H1 (cell line): ENCODE measurements around the gene CSTF3. TPM values are rescaled to one million over a fixed set of nuclear protein-coding genes. Genes with fewer than 3 reads are reported as not detected.

Experiments
- CTCF ChIA-PET: fragments of 300-600 bp; sonication (Branson Sonifier 250); formaldehyde crosslinking; loops from one replicate; lab custom pipeline; 2021; ENCODE audit not compliant: partially characterized antibody; lab: Charles Lee
- POLR2A ChIA-PET: fragments of 300-600 bp; sonication (Branson Sonifier 250); formaldehyde crosslinking; loops from one replicate; lab custom pipeline; 2021; ENCODE audit warnings: inconsistent platforms; ENCODE audit not compliant: partially characterized antibody; lab: Charles Lee
- DNase-seq, 2 experiments: peaks; one replicate each; pipeline versions ENCODE4 v3.0.0 to v3.0.0-alpha.2; 2010 to 2022; ENCODE audit warnings: low spot score in 2 of 2, low read depth in 1 of 2, mixed read lengths in 1 of 2
- FAIRE-seq: peaks from 2 replicates; lab custom pipeline; 2011; peaks lifted over from hg19 to GRCh38; lab: Jason Lieb, UNC
- H2AFZ ChIP-seq: 2 replicates; pipeline ENCODE4 v1.8.1; 2012; ENCODE audit warnings: low read length, inconsistent platforms
- H2AK5ac ChIP-seq: 2 replicates; pipeline ENCODE4 v1.6.1; 2013; ENCODE audit warnings: low read depth, low read length
- H2BK120ac ChIP-seq: replicated peaks from 2 replicates; pipeline ENCODE3; 2013; ENCODE audit warnings: low read depth, low read length, inconsistent platforms
- H2BK12ac ChIP-seq: 2 replicates; pipeline ENCODE4 v1.6.1; 2013; ENCODE audit warnings: low read depth, low read length
- H2BK15ac ChIP-seq: 2 replicates; pipeline ENCODE4 v1.6.1; 2013; ENCODE audit warnings: low read length
- H2BK20ac ChIP-seq: 2 replicates; pipeline ENCODE4 v1.6.1; 2013; ENCODE audit warnings: low read length
- H2BK5ac ChIP-seq: 2 replicates; pipeline ENCODE4 v1.6.1; 2013; ENCODE audit warnings: low read depth, low read length
- H3K14ac ChIP-seq: 2 replicates; pipeline ENCODE4 v1.6.1; 2013; ENCODE audit warnings: inconsistent platforms; ENCODE audit not compliant: insufficient read length
- H3K18ac ChIP-seq: 2 replicates; pipeline ENCODE4 v1.6.1; 2013; ENCODE audit warnings: low read length; ENCODE audit errors: extremely low read depth
- H3K23ac ChIP-seq: 2 replicates; pipeline ENCODE4 v1.6.1; 2013; ENCODE audit warnings: inconsistent platforms; ENCODE audit not compliant: insufficient read length
- H3K23me2 ChIP-seq: 2 replicates; pipeline ENCODE4 v1.6.1; 2013; ENCODE audit warnings: low read depth, low read length
- H3K27ac ChIP-seq: 2 replicates; pipeline ENCODE4 v1.6.1; 2011; ENCODE audit warnings: low read depth, low read length, inconsistent platforms
- H3K27me3 ChIP-seq, 4 experiments: replicated peaks in 1 of 4; 1 replicate in 1 of 4; 2 replicates in 3 of 4; pipeline versions ENCODE4 v1.6.1 to v1.8.1; 2011 to 2013; ENCODE audit warnings: low read length in 3 of 4, mild to moderate bottlenecking in 3 of 4, inconsistent platforms in 2 of 4, mixed read lengths in 2 of 4, moderate library complexity in 1 of 4; ENCODE audit not compliant: control insufficient read depth in 3 of 4, insufficient read depth in 3 of 4; ENCODE audit errors: extremely low read depth in 1 of 4
- H3K36me3 ChIP-seq, 4 experiments: 2 replicates each; pipeline versions ENCODE4 v1.6.1 to v1.8.1; 2011 to 2013; ENCODE audit warnings: mild to moderate bottlenecking in 4 of 4, low read length in 3 of 4, moderate library complexity in 2 of 4, control low read depth in 1 of 4, inconsistent platforms in 1 of 4; ENCODE audit not compliant: insufficient read depth in 4 of 4, control insufficient read depth in 2 of 4
- H3K4ac ChIP-seq: replicated peaks from 2 replicates; pipeline ENCODE3; 2013; ENCODE audit warnings: low read length, low read depth, mixed read lengths, inconsistent platforms; ENCODE audit not compliant: insufficient read length
- H3K4me1 ChIP-seq, 4 experiments: replicated peaks in 1 of 4; 1 replicate in 1 of 4; 2 replicates in 3 of 4; pipeline versions ENCODE4 v1.6.1 to v1.8.1; 2011 to 2013; ENCODE audit warnings: low read length in 3 of 4, inconsistent platforms in 2 of 4, mixed read lengths in 1 of 4; ENCODE audit not compliant: insufficient read depth in 4 of 4, control insufficient read depth in 3 of 4
- H3K4me2 ChIP-seq, 2 experiments: 2 replicates each; pipeline versions ENCODE4 v1.6.1 to v1.8.1; 2011 to 2013; ENCODE audit warnings: low read depth in 2 of 2, low read length in 2 of 2, control low read depth in 1 of 2, inconsistent platforms in 1 of 2, mild to moderate bottlenecking in 1 of 2; ENCODE audit not compliant: insufficient read depth in 1 of 2
- H3K4me3 ChIP-seq, 4 experiments: fragments of 200-600, 300-600 bp in 1 of 4; sonication (generic), shearing (Covaris generic), sonication (Bioruptor Twin) in 1 of 4; 2 replicates each; pipeline versions ENCODE4 v1.5.1 to v1.8.1; 2011 to 2016; ENCODE audit warnings: low read length in 4 of 4, low read depth in 3 of 4, control low read depth in 2 of 4, inconsistent platforms in 2 of 4, mild to moderate bottlenecking in 2 of 4, mixed read lengths in 1 of 4, moderate library complexity in 1 of 4; ENCODE audit not compliant: insufficient read depth in 2 of 4; ENCODE audit errors: extremely low read depth in 1 of 4
- H3K56ac ChIP-seq: replicated peaks from 2 replicates; pipeline ENCODE3; 2013; ENCODE audit warnings: low read depth, mild to moderate bottlenecking, mixed read lengths, low read length, inconsistent platforms; ENCODE audit not compliant: insufficient read length
- H3K79me1 ChIP-seq: 2 replicates; pipeline ENCODE4 v1.6.1; 2013; ENCODE audit warnings: low read depth, low read length, control low read depth
- H3K79me2 ChIP-seq, 2 experiments: 2 replicates each; pipeline versions ENCODE4 v1.6.1 to v1.8.1; 2012 to 2013; ENCODE audit warnings: low read length in 2 of 2, mild to moderate bottlenecking in 2 of 2, inconsistent platforms in 1 of 2; ENCODE audit not compliant: insufficient read depth in 2 of 2, control insufficient read depth in 1 of 2
- H3K9ac ChIP-seq, 4 experiments: replicated peaks in 1 of 4; 1 replicate in 1 of 4; 2 replicates in 3 of 4; pipeline versions ENCODE4 v1.6.1 to v1.8.1; 2011 to 2013; ENCODE audit warnings: low read depth in 3 of 4, low read length in 3 of 4, control low read depth in 2 of 4, mild to moderate bottlenecking in 2 of 4, moderate library complexity in 2 of 4, inconsistent platforms in 1 of 4; ENCODE audit errors: extremely low read depth in 1 of 4
- H3K9me3 ChIP-seq, 2 experiments: 2 replicates each; pipeline versions ENCODE4 v1.6.1 to v1.8.1; 2012 to 2013; ENCODE audit warnings: mild to moderate bottlenecking in 2 of 2, moderate library complexity in 2 of 2, control low read depth in 1 of 2, inconsistent platforms in 1 of 2, low read depth in 1 of 2, low read length in 1 of 2, mixed read lengths in 1 of 2; ENCODE audit not compliant: insufficient read depth in 2 of 2
- H4K20me1 ChIP-seq, 2 experiments: replicated peaks in 1 of 2; 2 replicates each; pipeline versions ENCODE3 to v1.8.1; 2011 to 2013; ENCODE audit warnings: inconsistent platforms in 2 of 2, low read length in 2 of 2, mild to moderate bottlenecking in 1 of 2; ENCODE audit not compliant: insufficient read depth in 2 of 2, control insufficient read depth in 1 of 2
- H4K5ac ChIP-seq: 2 replicates; pipeline ENCODE4 v1.6.1; 2013; ENCODE audit warnings: low read length, low read depth, mixed read lengths, inconsistent platforms; ENCODE audit not compliant: insufficient read length
- H4K8ac ChIP-seq: 2 replicates; pipeline ENCODE4 v1.8.0; 2013; ENCODE audit warnings: mild to moderate bottlenecking, moderate library complexity, low read length, inconsistent platforms; ENCODE audit not compliant: insufficient read depth; ENCODE audit errors: extremely low read depth
- H4K91ac ChIP-seq: replicated peaks from 2 replicates; pipeline ENCODE3; 2013; ENCODE audit warnings: low read length, mixed read lengths, inconsistent platforms; ENCODE audit not compliant: insufficient read length
- BACH1 ChIP-seq: IDR thresholded peaks from 2 replicates; pipeline ENCODE4 v1.6.1; 2012; ENCODE audit warnings: low read length, improper control_type of control experiment
- BCL11A ChIP-seq, 2 experiments: IDR thresholded peaks; one replicate each; pipeline ENCODE4 v1.6.1; 2011; ENCODE audit warnings: low read depth in 2 of 2, low read length in 2 of 2, mild to moderate bottlenecking in 2 of 2
- CEBPB ChIP-seq: IDR thresholded peaks from 2 replicates; pipeline ENCODE4 v1.6.1; 2012; ENCODE audit warnings: low read depth, low read length
- CREB1 ChIP-seq: IDR thresholded peaks from 2 replicates; pipeline ENCODE4 v1.6.1; 2012; ENCODE audit warnings: inconsistent platforms
- CTBP2 ChIP-seq: IDR thresholded peaks from 2 replicates; pipeline ENCODE4 v1.7.0; 2011; ENCODE audit warnings: borderline replicate concordance, mild to moderate bottlenecking, moderate library complexity, mixed read lengths, low read length; ENCODE audit not compliant: insufficient read depth, insufficient read length
- EGR1 ChIP-seq: IDR thresholded peaks from 2 replicates; pipeline ENCODE4 v1.6.1; 2011; ENCODE audit warnings: low read depth, low read length, borderline replicate concordance
- EP300 ChIP-seq, 2 experiments: IDR thresholded peaks; 1 replicate in 1 of 2; 2 replicates in 1 of 2; pipeline ENCODE4 v1.6.1; 2011 to 2012; ENCODE audit warnings: low read depth in 2 of 2, low read length in 2 of 2, mild to moderate bottlenecking in 2 of 2, borderline replicate concordance in 1 of 2, inconsistent platforms in 1 of 2, moderate library complexity in 1 of 2
- MAX ChIP-seq: IDR thresholded peaks from 2 replicates; pipeline ENCODE4 v1.6.1; 2012; ENCODE audit warnings: inconsistent platforms
- SAP30 ChIP-seq: fragments of 300-600 bp; sonication (generic); IDR thresholded peaks from 2 replicates; pipeline ENCODE4 v1.7.1; 2012; ENCODE audit warnings: low read length, moderate library complexity, mild to moderate bottlenecking, inconsistent platforms; ENCODE audit not compliant: insufficient read depth, insufficient replicate concordance
- SP2 ChIP-seq: IDR thresholded peaks from 2 replicates; pipeline ENCODE4 v1.6.1; 2012; ENCODE audit warnings: mild to moderate bottlenecking, low read length, inconsistent platforms
- TAF7 ChIP-seq: optimal IDR thresholded peaks from 2 replicates; pipeline ENCODE3; 2011; ENCODE audit warnings: low read depth, mild to moderate bottlenecking, inconsistent platforms, low read length, moderate library complexity, borderline replicate concordance
- WGBS, 2 experiments: shearing (Covaris generic) in 1 of 2; methylation state at CpG; one replicate each; pipeline versions ENCODE4 v1.1.6 to v1.1.7; 2013 to 2015; ENCODE audit warnings: low lambda C conversion rate in 2 of 2, mixed read lengths in 2 of 2, inconsistent platforms in 1 of 2, low coverage in 1 of 2, missing lambda C conversion rate in 1 of 2; ENCODE audit not compliant: insufficient replicate concordance in 2 of 2, insufficient coverage in 1 of 2, insufficient read length in 1 of 2; ENCODE audit errors: extremely low coverage in 1 of 2, missing lambda C conversion rate in 1 of 2; 5-methylcytosine and 5-hydroxymethylcytosine counted together
- polyA plus RNA-seq, 7 experiments: library from polyadenylated mRNA; depleted of rRNA in 3 of 7; stranded (reverse) in 5 of 7; unstranded in 2 of 7; fragments of >200 nt in 5 of 7; fragments of 200-250 nt in 2 of 7; gene quantifications; 1 replicate in 5 of 7; 2 replicates in 1 of 7; 4 replicates in 1 of 7; pipeline versions ENCODE4 v1.2.1 to v1.2.3, GENCODE V29; 2011 to 2013; ENCODE audit warnings: missing spikeins in 2 of 7, mixed read lengths in 2 of 7
- total RNA-seq: library from RNA; stranded (reverse); fragmentation: NEBNext Ultra II Directional; extraction: Animal tissue kit (Norgen Biotek cat#: 25700); gene quantifications from 2 replicates; pipeline ENCODE4 v1.2.1, GENCODE V29; 2021
- TF ChIP-seq, protein P1 (sequence below): IDR thresholded peaks from 2 replicates; pipeline ENCODE4 v1.6.1; 2012; ENCODE audit warnings: inconsistent platforms

CSTF3 gene
- total and polyA plus RNA-seq, 2 of the 8 experiments (the other 6 are each of a cell fraction or from before 2014, with no cell fraction given): 22.3 to 54.7 TPM

DNA sequence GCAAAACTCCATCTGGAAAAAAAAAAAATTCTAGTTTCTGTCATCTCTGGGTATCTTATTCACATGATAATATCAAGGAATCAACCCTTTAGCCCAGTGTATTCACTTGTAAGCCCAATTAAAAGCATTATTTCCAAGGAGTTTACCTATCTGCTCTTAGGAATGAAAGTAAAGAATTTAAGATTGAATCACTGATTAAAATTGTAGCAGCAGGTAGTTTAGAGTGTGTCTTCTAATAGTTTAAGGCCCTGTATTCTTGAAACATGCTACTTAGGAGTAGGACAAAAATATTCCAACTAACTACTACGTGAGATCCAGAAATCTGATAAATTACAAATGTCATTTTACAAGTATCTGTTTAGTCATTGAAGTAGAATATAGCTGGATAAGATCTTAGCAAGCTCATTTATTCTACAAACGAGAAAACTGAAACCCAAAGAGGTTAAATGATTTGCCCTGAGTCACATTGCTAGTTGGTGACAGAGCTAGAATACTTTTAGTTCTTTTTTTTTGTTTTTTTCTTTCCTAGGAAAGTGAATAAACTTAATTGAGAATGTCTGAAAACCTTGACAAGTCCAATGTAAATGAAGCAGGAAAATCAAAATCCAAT is 118.0 kb downstream of the CSTF3 start:
- no peak overlapping the region for H3K4me3 ChIP-seq
- no peaks in the 10 kb centered on the region for H3K27me3 ChIP-seq
- H4K20me1 ChIP-seq: no peaks in the 10 kb centered on the region
- H4K91ac ChIP-seq: no peak overlapping the region
- no peaks in the 10 kb centered on the region for H3K79me1 ChIP-seq
- TF ChIP-seq CREB1: no peak
- no peak for TF ChIP-seq SP2
- TF ChIP-seq CEBPB: no peak
- TF ChIP-seq, protein P1, sequence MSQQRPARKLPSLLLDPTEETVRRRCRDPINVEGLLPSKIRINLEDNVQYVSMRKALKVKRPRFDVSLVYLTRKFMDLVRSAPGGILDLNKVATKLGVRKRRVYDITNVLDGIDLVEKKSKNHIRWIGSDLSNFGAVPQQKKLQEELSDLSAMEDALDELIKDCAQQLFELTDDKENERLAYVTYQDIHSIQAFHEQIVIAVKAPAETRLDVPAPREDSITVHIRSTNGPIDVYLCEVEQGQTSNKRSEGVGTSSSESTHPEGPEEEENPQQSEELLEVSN: no peak
- TF ChIP-seq CTBP2: no peak
- TF ChIP-seq MAX: no peak
- no peak for TF ChIP-seq SAP30
- TF ChIP-seq BACH1: no peak
- TF ChIP-seq EP300 (IDR thresholded peaks at IDR 0.05; ENCODE audit: borderline replicate concordance in 1 of 2, low read depth in 2 of 2, low read length in 2 of 2): no peak
- no peak for TF ChIP-seq TAF7
- TF ChIP-seq EGR1: no peak
- no peak for TF ChIP-seq BCL11A (IDR thresholded peaks at IDR 0.05; ENCODE audit: low read depth in 2 of 2, low read length in 2 of 2)
- H3K27ac ChIP-seq: no peak overlapping the region
- H3K4me2 ChIP-seq: no peak overlapping the region
- no peak overlapping the region for H2BK12ac ChIP-seq
- H3K4me1 ChIP-seq: peaks cover 0 to 5% (median 4%) of the 10 kb centered on the region in 4 experiments; a peak in 4 of 7 replicates
- no peak overlapping the region for H3K23ac ChIP-seq
- peaks cover 0 to 33% (median 11%) of the 10 kb centered on the region in 4 experiments; a peak in 4 of 8 replicates for H3K36me3 ChIP-seq
- no peak overlapping the region for H3K4ac ChIP-seq
- ChIA-PET CTCF (interaction anchor here (1.5 kb wide), 1 partner anchor 22 kb away, joined by 4 read pairs; no protein-coding TSS in a partner anchor), POLR2A (no interaction called here)
- H2AFZ ChIP-seq: no peak overlapping the region
- DNase-seq (no peak), FAIRE-seq (no peak)
- H3K9ac ChIP-seq: no peak overlapping the region
- H2BK120ac ChIP-seq: no peak overlapping the region
- no peak overlapping the region for H2BK5ac ChIP-seq
- H3K9me3 ChIP-seq: peaks cover 0 to 3% of the 10 kb centered on the region in 2 experiments; a peak in 1 of 4 replicates
- H3K18ac ChIP-seq: no peak overlapping the region
- WGBS, 2 experiments: 85% methylated on average over 2 of the region's 2 CpGs; no CpG with 5 or more reads in 1 of the 2 experiments
- no peak overlapping the region for H4K8ac ChIP-seq
- H3K79me2 ChIP-seq: 0 out of 4 replicates have a peak, but pooled peaks cover 0 to 3% of the 10 kb centered on the region in 2 experiments
- no peak overlapping the region for H2BK15ac ChIP-seq
- no peak overlapping the region for H2AK5ac ChIP-seq
- H3K14ac ChIP-seq: no peak overlapping the region
- no peak overlapping the region for H2BK20ac ChIP-seq
- H4K5ac ChIP-seq: no peak overlapping the region
- H3K23me2 ChIP-seq: no peaks in the 10 kb centered on the region; the same call in 1 of the 2 replicates
- no peak overlapping the region for H3K56ac ChIP-seq
